HepG2 (cell line): Measurements from ENCODE around the gene RBM25. TPM values are rescaled to one million over a fixed set of nuclear protein-coding genes. Genes with fewer than 3 reads are reported as not detected.

Experiments
- ADNP ChIP-seq: sonication (generic); formaldehyde crosslinking; IDR thresholded peaks from 2 replicates; pipeline ENCODE4 v1.4.0; 2020; ENCODE audit warnings: missing genetic modification reagents
- BHLHE40 ChIP-seq: IDR thresholded peaks from 2 replicates; pipeline ENCODE4 v1.6.1; 2011; ENCODE audit warnings: low read length, improper control_type of control experiment
- GPN1 ChIP-seq: sonication (generic); formaldehyde crosslinking; IDR thresholded peaks from 2 replicates; pipeline ENCODE4 v1.5.1; 2020; ENCODE audit warnings: missing genetic modification reagents, borderline replicate concordance
- ISL2 ChIP-seq: sonication (generic); formaldehyde crosslinking; IDR thresholded peaks from 2 replicates; pipeline ENCODE4 v1.5.0; 2020; ENCODE audit warnings: missing genetic modification reagents
- KLF9 ChIP-seq: IDR thresholded peaks from 2 replicates; pipeline ENCODE4 v1.6.1; 2016; ENCODE audit warnings: low read depth
- MAZ ChIP-seq, 2 experiments: sonication (generic) in 1 of 2; formaldehyde crosslinking in 1 of 2; IDR thresholded peaks; 2 replicates each; pipeline versions ENCODE4 v1.5.0 to v1.6.1; 2012 to 2020; ENCODE audit warnings: low read depth in 2 of 2, mild to moderate bottlenecking in 2 of 2, borderline replicate concordance in 1 of 2, improper control_type of control experiment in 1 of 2, low read length in 1 of 2, missing genetic modification reagents in 1 of 2, moderate library complexity in 1 of 2
- MED8 ChIP-seq: sonication (generic); formaldehyde crosslinking; IDR thresholded peaks from 2 replicates; pipeline ENCODE4 v1.8.1; 2023; ENCODE audit warnings: mild to moderate bottlenecking, missing genetic modification reagents; ENCODE audit not compliant: insufficient replicate concordance
- MEIS2 ChIP-seq: sonication (generic); formaldehyde crosslinking; IDR thresholded peaks from 2 replicates; pipeline ENCODE4 v1.9.0; 2021; ENCODE audit warnings: mild to moderate bottlenecking, missing genetic modification reagents
- MIER2 ChIP-seq: IDR thresholded peaks from 2 replicates; pipeline ENCODE4 v1.6.1; 2016; ENCODE audit warnings: missing biosample characterization, missing genetic modification reagents
- MXI1 ChIP-seq: IDR thresholded peaks from 3 replicates; pipeline ENCODE4 v1.6.1; 2012; ENCODE audit warnings: low read depth, low read length, inconsistent platforms, borderline replicate concordance
- NFYB ChIP-seq: sonication (generic); formaldehyde crosslinking; IDR thresholded peaks from 2 replicates; pipeline ENCODE4 v1.4.0; 2020; ENCODE audit warnings: missing genetic modification reagents
- NR2C2 ChIP-seq: sonication (generic); formaldehyde crosslinking; IDR thresholded peaks from 2 replicates; pipeline ENCODE4 v1.4.0; 2020; ENCODE audit warnings: missing genetic modification reagents, mild to moderate bottlenecking, moderate library complexity, borderline replicate concordance
- TRIM24 ChIP-seq: sonication (generic); formaldehyde crosslinking; IDR thresholded peaks from 2 replicates; pipeline ENCODE4 v1.8.0; 2022; ENCODE audit warnings: mild to moderate bottlenecking, missing genetic modification reagents
- ZBTB21 ChIP-seq: sonication (generic); formaldehyde crosslinking; IDR thresholded peaks from 2 replicates; pipeline ENCODE4 v1.4.0; 2020; ENCODE audit warnings: missing genetic modification reagents
- ZFY ChIP-seq: sonication (generic); formaldehyde crosslinking; IDR thresholded peaks from 2 replicates; pipeline ENCODE4 v1.4.0; 2020; ENCODE audit warnings: missing genetic modification reagents
- ZNF354B ChIP-seq: sonication (generic); formaldehyde crosslinking; IDR thresholded peaks from 2 replicates; pipeline ENCODE4 v1.8.0; 2022; ENCODE audit warnings: mild to moderate bottlenecking, missing genetic modification reagents
- ZNF773 ChIP-seq: sonication (generic); formaldehyde crosslinking; IDR thresholded peaks from 2 replicates; pipeline ENCODE4 v1.4.0; 2020; ENCODE audit warnings: missing genetic modification reagents, borderline replicate concordance
- polyA plus RNA-seq, 8 experiments: library from polyadenylated mRNA; depleted of rRNA in 3 of 8; stranded (reverse) in 7 of 8; unstranded in 1 of 8; fragments of >200 nt; fragmentation: Illumina TruSeq in 4 of 8; extraction: Trizol in 4 of 8; gene quantifications; 2 replicates each; pipeline versions ENCODE4 v1.2.1 to v1.2.3, GENCODE V29; 2011 to 2016; ENCODE audit warnings: low read depth in 4 of 8, missing spikeins in 1 of 8, mixed read lengths in 1 of 8; ENCODE audit not compliant: insufficient read depth in 1 of 8
- total RNA-seq, 5 experiments: library from RNA; depleted of rRNA; stranded (reverse); fragments of >200 nt; fragmentation: Illumina TruSeq; extraction: Trizol; gene quantifications; 2 replicates each; pipeline ENCODE4 v1.2.3, GENCODE V29; 2016; ENCODE audit warnings: low read depth in 1 of 5
- TF ChIP-seq, protein P1 (sequence below), 2 experiments: sonication (generic) in 1 of 2; formaldehyde crosslinking in 1 of 2; IDR thresholded peaks; 2 replicates each; pipeline versions ENCODE4 v1.4.0 to v1.6.1; 2018 to 2020; ENCODE audit warnings: missing genetic modification reagents in 2 of 2, borderline replicate concordance in 1 of 2, low read depth in 1 of 2, mild to moderate bottlenecking in 1 of 2, missing biosample characterization in 1 of 2
- TF ChIP-seq, protein P2 (sequence below): sonication (generic); formaldehyde crosslinking; IDR thresholded peaks from 2 replicates; pipeline ENCODE4 v1.5.0; 2020; ENCODE audit warnings: mild to moderate bottlenecking, missing genetic modification reagents, borderline replicate concordance
- TF ChIP-seq, protein P3 (sequence below): sonication (generic); formaldehyde crosslinking; IDR thresholded peaks from 2 replicates; pipeline ENCODE4 v1.8.0; 2022; ENCODE audit warnings: mild to moderate bottlenecking, missing genetic modification reagents, moderate library complexity
- TF ChIP-seq, protein P4 (sequence below): sonication (generic); formaldehyde crosslinking; IDR thresholded peaks from 2 replicates; pipeline ENCODE4 v1.4.0; 2020; ENCODE audit warnings: missing genetic modification reagents

The RBM25 gene
- total and polyA plus RNA-seq, 2 of the 13 experiments (the other 11 are each of a cell fraction or from before 2014, with no cell fraction given) = 34.1 to 65.9 TPM

DNA sequence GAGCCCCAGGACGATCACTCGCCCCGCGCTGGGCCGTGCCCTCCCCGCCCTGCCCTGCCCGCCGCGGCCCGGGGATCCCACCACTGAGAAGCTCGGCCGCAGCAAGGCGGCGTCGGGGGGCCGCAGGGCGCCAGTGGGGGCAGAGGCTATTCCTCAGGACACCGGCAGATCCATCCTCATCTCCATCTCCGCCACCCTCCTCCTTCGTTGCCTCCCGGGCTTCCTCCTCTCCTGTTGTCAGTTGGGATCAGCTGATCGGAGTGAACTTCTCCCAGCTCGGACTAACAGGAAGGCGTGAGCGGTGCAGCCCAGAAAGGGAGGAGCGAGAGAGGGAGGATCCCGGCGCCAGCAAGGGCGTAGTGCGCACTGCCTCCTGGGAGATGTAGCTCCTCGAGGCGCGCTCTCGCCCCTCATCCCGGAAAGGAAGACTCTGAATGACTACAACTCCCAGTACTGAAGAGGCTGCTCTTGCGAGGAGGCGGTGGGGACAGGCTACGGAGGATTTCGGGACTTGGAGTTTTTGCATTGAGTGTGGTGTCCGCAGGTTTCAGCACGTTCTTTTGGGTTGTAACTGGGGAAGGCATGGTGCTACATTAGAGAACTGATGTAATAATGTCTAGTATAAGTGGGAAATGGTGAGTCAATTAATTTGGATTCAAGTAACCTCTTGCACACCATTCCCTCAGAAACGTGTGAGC is 31.3 kb upstream of the RBM25 start, which contains the start of gene ZFYVE1 (continued):
- TF ChIP-seq, protein P1, sequence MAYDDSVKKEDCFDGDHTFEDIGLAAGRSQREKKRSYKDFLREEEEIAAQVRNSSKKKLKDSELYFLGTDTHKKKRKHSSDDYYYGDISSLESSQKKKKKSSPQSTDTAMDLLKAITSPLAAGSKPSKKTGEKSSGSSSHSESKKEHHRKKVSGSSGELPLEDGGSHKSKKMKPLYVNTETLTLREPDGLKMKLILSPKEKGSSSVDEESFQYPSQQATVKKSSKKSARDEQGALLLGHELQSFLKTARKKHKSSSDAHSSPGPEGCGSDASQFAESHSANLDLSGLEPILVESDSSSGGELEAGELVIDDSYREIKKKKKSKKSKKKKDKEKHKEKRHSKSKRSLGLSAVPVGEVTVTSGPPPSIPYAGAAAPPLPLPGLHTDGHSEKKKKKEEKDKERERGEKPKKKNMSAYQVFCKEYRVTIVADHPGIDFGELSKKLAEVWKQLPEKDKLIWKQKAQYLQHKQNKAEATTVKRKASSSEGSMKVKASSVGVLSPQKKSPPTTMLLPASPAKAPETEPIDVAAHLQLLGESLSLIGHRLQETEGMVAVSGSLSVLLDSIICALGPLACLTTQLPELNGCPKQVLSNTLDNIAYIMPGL (CRISPR knock-in tag; IDR thresholded peaks at IDR 0.05; ENCODE audit: borderline replicate concordance in 1 of 2, low read depth in 1 of 2) = peak; percentile 53 to 54; a peak in 3 of 4 replicates
- TF ChIP-seq MAZ (IDR thresholded peaks at IDR 0.05; ENCODE audit: borderline replicate concordance, low read depth, low read length) (no peak), MAZ (CRISPR knock-in tag; IDR thresholded peaks at IDR 0.05; ENCODE audit: low read depth) (peak; percentile 83), MED8 (CRISPR knock-in tag) (no peak), NFYB (CRISPR knock-in tag) (0 out of 2 replicates have a peak, but pooled peaks have one; percentile 38), TRIM24 (no peak), BHLHE40 (no peak), ZFY (CRISPR knock-in tag) (peak; percentile 71), ZNF354B (CRISPR knock-in tag) (no peak), GPN1 (CRISPR knock-in tag) (no peak), ADNP (CRISPR knock-in tag) (no peak), ZBTB21 (CRISPR knock-in tag) (no peak), MXI1 (peak; percentile 88; the same call in 2 of the 3 replicates), MIER2 (no peak), KLF9 (no peak), MEIS2 (CRISPR knock-in tag) (0 out of 2 replicates have a peak, but pooled peaks have one; percentile 38), ISL2 (CRISPR knock-in tag) (no peak), NR2C2 (peak; percentile 95), ZNF773 (CRISPR knock-in tag) (no peak)
- TF ChIP-seq, protein P2, sequence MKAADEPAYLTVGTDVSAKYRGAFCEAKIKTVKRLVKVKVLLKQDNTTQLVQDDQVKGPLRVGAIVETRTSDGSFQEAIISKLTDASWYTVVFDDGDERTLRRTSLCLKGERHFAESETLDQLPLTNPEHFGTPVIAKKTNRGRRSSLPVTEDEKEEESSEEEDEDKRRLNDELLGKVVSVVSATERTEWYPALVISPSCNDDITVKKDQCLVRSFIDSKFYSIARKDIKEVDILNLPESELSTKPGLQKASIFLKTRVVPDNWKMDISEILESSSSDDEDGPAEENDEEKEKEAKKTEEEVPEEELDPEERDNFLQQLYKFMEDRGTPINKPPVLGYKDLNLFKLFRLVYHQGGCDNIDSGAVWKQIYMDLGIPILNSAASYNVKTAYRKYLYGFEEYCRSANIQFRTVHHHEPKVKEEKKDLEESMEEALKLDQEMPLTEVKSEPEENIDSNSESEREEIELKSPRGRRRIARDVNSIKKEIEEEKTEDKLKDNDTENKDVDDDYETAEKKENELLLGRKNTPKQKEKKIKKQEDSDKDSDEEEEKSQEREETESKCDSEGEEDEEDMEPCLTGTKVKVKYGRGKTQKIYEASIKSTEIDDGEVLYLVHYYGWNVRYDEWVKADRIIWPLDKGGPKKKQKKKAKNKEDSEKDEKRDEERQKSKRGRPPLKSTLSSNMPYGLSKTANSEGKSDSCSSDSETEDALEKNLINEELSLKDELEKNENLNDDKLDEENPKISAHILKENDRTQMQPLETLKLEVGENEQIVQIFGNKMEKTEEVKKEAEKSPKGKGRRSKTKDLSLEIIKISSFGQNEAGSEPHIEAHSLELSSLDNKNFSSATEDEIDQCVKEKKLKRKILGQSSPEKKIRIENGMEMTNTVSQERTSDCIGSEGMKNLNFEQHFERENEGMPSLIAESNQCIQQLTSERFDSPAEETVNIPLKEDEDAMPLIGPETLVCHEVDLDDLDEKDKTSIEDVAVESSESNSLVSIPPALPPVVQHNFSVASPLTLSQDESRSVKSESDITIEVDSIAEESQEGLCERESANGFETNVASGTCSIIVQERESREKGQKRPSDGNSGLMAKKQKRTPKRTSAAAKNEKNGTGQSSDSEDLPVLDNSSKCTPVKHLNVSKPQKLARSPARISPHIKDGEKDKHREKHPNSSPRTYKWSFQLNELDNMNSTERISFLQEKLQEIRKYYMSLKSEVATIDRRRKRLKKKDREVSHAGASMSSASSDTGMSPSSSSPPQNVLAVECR (CRISPR knock-in tag) = peak; percentile 98
- TF ChIP-seq, protein P3, sequence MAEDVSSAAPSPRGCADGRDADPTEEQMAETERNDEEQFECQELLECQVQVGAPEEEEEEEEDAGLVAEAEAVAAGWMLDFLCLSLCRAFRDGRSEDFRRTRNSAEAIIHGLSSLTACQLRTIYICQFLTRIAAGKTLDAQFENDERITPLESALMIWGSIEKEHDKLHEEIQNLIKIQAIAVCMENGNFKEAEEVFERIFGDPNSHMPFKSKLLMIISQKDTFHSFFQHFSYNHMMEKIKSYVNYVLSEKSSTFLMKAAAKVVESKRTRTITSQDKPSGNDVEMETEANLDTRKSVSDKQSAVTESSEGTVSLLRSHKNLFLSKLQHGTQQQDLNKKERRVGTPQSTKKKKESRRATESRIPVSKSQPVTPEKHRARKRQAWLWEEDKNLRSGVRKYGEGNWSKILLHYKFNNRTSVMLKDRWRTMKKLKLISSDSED = no peak
- TF ChIP-seq, protein P4, sequence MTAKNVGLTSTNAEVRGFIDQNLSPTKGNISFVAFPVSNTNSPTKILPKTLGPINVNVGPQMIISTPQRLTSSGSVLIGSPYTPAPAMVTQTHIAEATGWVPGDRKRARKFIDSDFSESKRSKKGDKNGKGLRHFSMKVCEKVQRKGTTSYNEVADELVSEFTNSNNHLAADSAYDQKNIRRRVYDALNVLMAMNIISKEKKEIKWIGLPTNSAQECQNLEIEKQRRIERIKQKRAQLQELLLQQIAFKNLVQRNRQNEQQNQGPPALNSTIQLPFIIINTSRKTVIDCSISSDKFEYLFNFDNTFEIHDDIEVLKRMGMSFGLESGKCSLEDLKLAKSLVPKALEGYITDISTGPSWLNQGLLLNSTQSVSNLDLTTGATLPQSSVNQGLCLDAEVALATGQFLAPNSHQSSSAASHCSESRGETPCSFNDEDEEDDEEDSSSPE (CRISPR knock-in tag) = peak; percentile 72
